HL-60 (cell line): ENCODE results near the gene LIMK2.

ENCODE experiments used
- DNase-seq, 2 experiments: peaks; one replicate each; pipeline ENCODE4 v3.0.0-alpha.2; 2010 to 2020; ENCODE audit warnings: low read depth in 1 of 2, low spot score in 1 of 2
- H3K27ac ChIP-seq: fragments of 250-450 bp; sonication (Bioruptor Pico); replicated peaks from 2 replicates; pipeline ENCODE4 v1.5.1; 2020; ENCODE audit warnings: mild to moderate bottlenecking, moderate library complexity
- H3K27me3 ChIP-seq: fragments of 250-450 bp; sonication (Bioruptor Pico); 2 replicates; pipeline ENCODE4 v1.5.1; 2021; ENCODE audit warnings: mild to moderate bottlenecking, moderate library complexity; ENCODE audit not compliant: insufficient read depth, poor library complexity, severe bottlenecking
- H3K4me3 ChIP-seq: replicated peaks from 2 replicates; pipeline ENCODE4 v1.5.1; 2011; ENCODE audit warnings: mild to moderate bottlenecking, control low read depth, low read length; ENCODE audit not compliant: insufficient read depth
- CTCF ChIP-seq: IDR thresholded peaks from one replicate; pipeline ENCODE4 v1.5.1; 2011; ENCODE audit warnings: low read length, control low read depth, inconsistent platforms; ENCODE audit not compliant: insufficient read depth
- GABPA ChIP-seq: IDR thresholded peaks from 2 replicates; pipeline ENCODE4 v1.6.1; 2012; ENCODE audit warnings: low read depth
- POLR2AphosphoS5 ChIP-seq: IDR thresholded peaks from 2 replicates; pipeline ENCODE4 v1.6.1; 2012; ENCODE audit warnings: low read depth
- REST ChIP-seq: IDR thresholded peaks from 2 replicates; pipeline ENCODE4 v1.6.1; 2012; ENCODE audit warnings: low read depth; ENCODE audit not compliant: insufficient replicate concordance
- SPI1 ChIP-seq: IDR thresholded peaks from 2 replicates; pipeline ENCODE4 v1.6.1; 2012; ENCODE audit warnings: low read depth, mild to moderate bottlenecking, borderline replicate concordance

Gene LIMK2

GRCh38 chr22:31246687-31247086 lies 34.6 kb downstream of the LIMK2 start:
- Histone ChIP-seq H3K27ac (no peak overlapping the region), H3K4me3 (no peak overlapping the region), H3K27me3 (no peaks in the 10 kb centered on the region)
- no peak for TF ChIP-seq POLR2AphosphoS5
- DNase-seq: no peak

GRCh38 chr22:31247726-31248125 lies 35.6 kb downstream of the LIMK2 start:
- Histone ChIP-seq H3K27me3 (no peaks in the 10 kb centered on the region), H3K27ac (no peak overlapping the region), H3K4me3 (no peak overlapping the region)
- TF ChIP-seq REST: no peak
- TF ChIP-seq GABPA: no peak
- no peak for TF ChIP-seq SPI1
- no peak for TF ChIP-seq POLR2AphosphoS5
- no peak for TF ChIP-seq CTCF
- DNase-seq: peak in 1 of 2 experiments; percentile 23

GRCh38 chr22:31248138-31248745 lies 36.1 kb downstream of the LIMK2 start:
- H3K27me3 ChIP-seq: no peaks in the 10 kb centered on the region
- H3K4me3 ChIP-seq: no peak overlapping the region
- H3K27ac ChIP-seq: no peak overlapping the region
- peak; percentile 43 to 91 for DNase-seq
- TF ChIP-seq POLR2AphosphoS5 (no peak), GABPA (no peak), SPI1 (peak; percentile 48; the same call in 1 of the 2 replicates), CTCF (no peak), REST (no peak)

- H3K27me3 ChIP-seq: no peaks in the 10 kb centered on the region
- TF ChIP-seq CTCF: no peak
- TF ChIP-seq GABPA: no peak
- TF ChIP-seq SPI1: no peak
- TF ChIP-seq POLR2AphosphoS5: no peak
- no peak for TF ChIP-seq REST
- no peak overlapping the region for H3K27ac ChIP-seq
- DNase-seq: no peak
- no peak overlapping the region for H3K4me3 ChIP-seq
Observed at GRCh38 chr22:31248965-31249958, 37.2 kb downstream of the LIMK2 start.
